Natural killer cell treated with Interleukin-12 subunit alpha and Interleukin-12 subunit beta and Interleukin-15 and Interleukin-18, amount 100 ng/mL, for 72 hours (primary cell): Measurements from ENCODE around the gene PPP1CA. TPM values are rescaled to one million over a fixed set of nuclear protein-coding genes. Genes with fewer than 3 reads are reported as not detected.
A peak's percentile ranks its signal among the peaks of the same experiment; 100 is the strongest.

Experiments
- ATAC-seq, 2 donors: fragments of 150-1000 bp; cut with Tn5 transposase in 1 of 2; sonication (Bioruptor Pico), chemical (Tn5 transposase) in 1 of 2; 2 replicates each; pipeline ENCODE4 v1.10.0; 2021
- DNase-seq: peaks from one replicate; pipeline ENCODE4 v3.0.0; 2022; ENCODE audit warnings: low spot score
- H3K27ac Mint-ChIP-seq, 2 donors: 1 replicate in 1 of 2; 2 replicates in 1 of 2; pipeline ENCODE4 v1.8.0; 2022; ENCODE audit warnings: mixed read lengths in 2 of 2, mild to moderate bottlenecking in 1 of 2, moderate library complexity in 1 of 2
- H3K27me3 Mint-ChIP-seq, 2 donors: 1 replicate in 1 of 2; 2 replicates in 1 of 2; pipeline ENCODE4 v1.8.0; 2022; ENCODE audit warnings: mixed read lengths in 2 of 2
- H3K36me3 Mint-ChIP-seq: one replicate; pipeline ENCODE4 v1.8.0; 2022; ENCODE audit warnings: mixed read lengths
- H3K4me1 Mint-ChIP-seq, 2 donors: 1 replicate in 1 of 2; 2 replicates in 1 of 2; pipeline ENCODE4 v1.8.0; 2022; ENCODE audit warnings: low read depth in 2 of 2, mixed read lengths in 2 of 2, mild to moderate bottlenecking in 1 of 2
- H3K4me3 Mint-ChIP-seq: one replicate; pipeline ENCODE4 v1.8.0; 2022; ENCODE audit warnings: mixed read lengths
- H3K9me3 Mint-ChIP-seq: 2 replicates; pipeline ENCODE4 v1.8.0; 2022; ENCODE audit warnings: mixed read lengths
- total RNA-seq, 2 donors: library from RNA; stranded (reverse); gene quantifications; one replicate each; pipeline ENCODE4 v1.2.3, GENCODE V29; 2022

The PPP1CA gene
- total RNA-seq, 2 donors from 2014 or later, result 317 to 378 TPM

GRCh38 chr11:67364783-67365722 lies 36.6 kb downstream of the PPP1CA start:
- Mint-ChIP-seq H3K27me3 (peaks cover 17 to 25% of the 10 kb centered on the region in 2 donors), H3K4me1 (peaks cover 42% of the 10 kb centered on the region in 2 donors), H3K27ac (peak overlapping the region; percentile 13 to 40), H3K36me3 (no peaks in the 10 kb centered on the region), H3K9me3 (no peaks in the 10 kb centered on the region), H3K4me3 (no peak overlapping the region)
- ATAC-seq (no peak), DNase-seq (no peak)

DNA sequence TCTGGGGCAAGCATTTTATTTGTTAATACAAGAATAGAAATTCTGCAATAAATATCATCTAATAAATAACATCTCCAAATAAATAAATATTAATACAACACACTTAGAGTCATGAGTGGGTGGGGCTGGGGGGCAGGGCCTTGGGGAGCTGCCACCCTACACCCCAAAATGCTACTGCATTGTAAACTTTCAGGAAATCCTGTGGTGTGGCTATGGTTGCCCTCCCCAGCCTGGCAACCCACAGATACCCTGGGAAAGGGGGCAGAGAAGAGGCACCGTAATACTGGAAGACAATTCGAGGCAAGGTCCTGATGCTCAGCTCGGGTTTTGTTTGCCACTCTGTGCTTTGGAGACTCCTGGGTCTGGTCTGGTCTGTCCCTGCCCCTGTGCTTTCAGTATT lies 37.5 kb downstream of the PPP1CA start:
- Mint-ChIP-seq H3K4me1 (peaks cover 37% of the 10 kb centered on the region in 2 donors), H3K9me3 (no peaks in the 10 kb centered on the region), H3K4me3 (no peak overlapping the region), H3K27ac (no peak overlapping the region), H3K27me3 (peaks cover 17 to 25% of the 10 kb centered on the region in 2 donors), H3K36me3 (no peaks in the 10 kb centered on the region)
- DNase-seq, result no peak
- no peak for ATAC-seq

DNA sequence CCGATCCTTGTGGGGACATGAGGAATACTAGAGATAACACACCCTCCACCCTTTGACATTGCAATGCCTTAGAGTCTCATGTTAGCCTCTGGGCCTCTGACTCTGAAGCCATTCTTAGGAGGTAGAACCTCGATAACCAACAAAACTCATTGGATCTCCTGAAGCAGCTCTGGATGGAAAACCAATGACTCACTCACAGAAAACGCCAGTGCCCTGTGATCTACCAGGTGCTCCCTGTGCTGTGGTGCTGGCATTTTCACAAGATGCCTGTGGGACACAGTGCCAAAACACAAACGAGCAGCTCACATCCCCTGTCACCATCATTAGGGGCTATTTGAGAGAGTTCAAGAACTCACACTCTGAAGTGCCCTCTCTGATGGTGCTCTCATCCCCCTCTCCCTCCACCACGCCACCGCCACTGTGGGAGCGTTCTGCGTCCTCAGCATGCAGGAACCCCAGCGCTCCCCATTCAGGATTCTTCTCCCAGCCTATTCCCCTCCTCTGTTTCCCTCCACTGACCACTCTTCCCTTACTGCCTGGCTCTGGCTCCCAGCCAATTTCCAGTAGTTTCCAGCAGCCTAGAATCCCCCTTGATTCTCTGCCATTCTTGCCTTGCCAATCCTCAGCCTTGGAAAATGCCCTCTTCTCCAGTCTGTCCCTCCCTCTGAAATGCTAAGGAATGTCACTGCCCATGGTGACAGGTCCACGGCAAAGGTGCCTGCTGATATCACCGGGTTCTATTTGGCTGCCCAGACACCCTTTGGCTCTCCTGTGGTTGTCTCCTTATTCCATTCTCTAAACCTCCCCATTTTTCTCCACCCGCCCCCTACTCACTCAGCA lies 43.6 kb downstream of the PPP1CA start:
- H3K36me3 Mint-ChIP-seq, result no peaks in the 10 kb centered on the region
- peaks cover 15 to 21% of the 10 kb centered on the region in 2 donors for H3K4me1 Mint-ChIP-seq
- ATAC-seq, result no peak
- no peak overlapping the region for H3K4me3 Mint-ChIP-seq
- DNase-seq, result no peak
- H3K27me3 Mint-ChIP-seq, result peaks cover 13 to 23% of the 10 kb centered on the region in 2 donors
- no peak overlapping the region for H3K27ac Mint-ChIP-seq
- no peaks in the 10 kb centered on the region for H3K9me3 Mint-ChIP-seq

GRCh38 chr11:67356864-67357561 lies 44.6 kb downstream of the PPP1CA start:
- Mint-ChIP-seq H3K36me3 (no peaks in the 10 kb centered on the region), H3K27me3 (peaks cover 13 to 18% of the 10 kb centered on the region in 2 donors), H3K27ac (peak overlapping the region; percentile 73 to 86), H3K9me3 (no peaks in the 10 kb centered on the region), H3K4me1 (peaks cover 15 to 25% of the 10 kb centered on the region in 2 donors), H3K4me3 (peak overlapping the region; percentile 4)
- peak; percentile 79 for DNase-seq
- no peak for ATAC-seq

- DNase-seq (no peak), ATAC-seq (no peak)
- Mint-ChIP-seq H3K4me1 (peaks cover 17 to 29% of the 10 kb centered on the region in 2 donors), H3K36me3 (no peaks in the 10 kb centered on the region), H3K27ac (peak overlapping the region; percentile 73 to 86), H3K4me3 (peak overlapping the region; percentile 4), H3K9me3 (no peaks in the 10 kb centered on the region), H3K27me3 (peaks cover 12 to 13% of the 10 kb centered on the region in 2 donors)
These were observed 45.2 kb downstream of the PPP1CA start for GRCh38 chr11:67356387-67356863.

DNA sequence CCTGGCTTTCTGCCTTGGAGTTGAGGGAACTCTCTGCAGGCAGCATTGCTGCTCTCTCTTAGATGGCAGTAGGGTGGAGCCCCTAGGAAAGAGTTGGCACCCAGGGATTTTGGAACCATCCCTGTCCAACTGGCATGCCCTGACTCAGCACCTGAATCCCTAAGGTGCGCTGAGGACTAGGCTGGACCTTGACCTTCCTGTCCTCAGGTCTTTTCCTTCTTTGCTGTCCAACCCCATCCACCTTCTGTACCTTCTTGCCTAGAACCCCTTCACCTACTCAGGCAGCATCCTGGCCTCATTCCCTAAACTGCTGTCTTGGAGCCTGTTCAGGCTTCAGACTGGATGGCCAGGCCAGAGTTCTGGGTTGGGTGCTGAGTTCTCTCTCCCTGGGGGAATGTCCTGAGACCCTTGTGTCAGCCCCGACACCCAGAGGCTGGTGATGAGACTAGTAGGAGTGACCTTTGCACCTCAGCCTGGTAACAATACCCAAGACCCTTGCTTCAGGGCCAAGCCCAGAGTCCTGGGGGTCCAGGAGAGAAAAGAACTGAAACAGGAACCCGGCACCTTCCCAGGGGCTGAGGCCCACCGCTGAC lies 45.8 kb downstream of the PPP1CA start:
- Mint-ChIP-seq H3K36me3 (no peaks in the 10 kb centered on the region), H3K27ac (peak overlapping the region in 1 of 2 donors; percentile 51), H3K4me3 (no peak overlapping the region), H3K9me3 (no peaks in the 10 kb centered on the region), H3K27me3 (peaks cover 7 to 10% of the 10 kb centered on the region in 2 donors), H3K4me1 (peaks cover 20 to 33% of the 10 kb centered on the region in 2 donors)
- ATAC-seq, result no peak
- DNase-seq, result no peak

GRCh38 chr11:67355023-67355793 lies 46.5 kb downstream of the PPP1CA start:
- Mint-ChIP-seq H3K4me1 (peaks cover 20 to 33% of the 10 kb centered on the region in 2 donors), H3K4me3 (no peak overlapping the region), H3K36me3 (no peaks in the 10 kb centered on the region), H3K27ac (peak overlapping the region; percentile 95 to 96), H3K27me3 (peaks cover 7 to 10% of the 10 kb centered on the region in 2 donors), H3K9me3 (no peaks in the 10 kb centered on the region)
- DNase-seq (no peak), ATAC-seq (no peak)

- ATAC-seq (no peak), DNase-seq (no peak)
- peak overlapping the region; percentile 91 for H3K4me3 Mint-ChIP-seq
- H3K4me1 Mint-ChIP-seq, result peaks cover 21 to 39% of the 10 kb centered on the region in 2 donors
- H3K27me3 Mint-ChIP-seq, result peaks cover 7 to 10% of the 10 kb centered on the region in 2 donors
- H3K27ac Mint-ChIP-seq, result peak overlapping the region; percentile 95 to 96
- no peaks in the 10 kb centered on the region for H3K9me3 Mint-ChIP-seq
- no peaks in the 10 kb centered on the region for H3K36me3 Mint-ChIP-seq
These were observed 47.3 kb downstream of the PPP1CA start for GRCh38 chr11:67354075-67355022.

GRCh38 chr11:67353317-67354074 lies 48.2 kb downstream of the PPP1CA start, which contains the start of gene POLD4:
POLD4 (minus strand) TSS chr11:67353546; CDS start chr11:67353399, 147 bp downstream.
- Mint-ChIP-seq H3K9me3 (no peaks in the 10 kb centered on the region), H3K4me3 (peak within 1 kb of the TSS; percentile 91), H3K27me3 (peaks cover 5 to 6% of the 10 kb centered on the region in 2 donors), H3K4me1 (peaks cover 29 to 39% of the 10 kb centered on the region in 2 donors), H3K36me3 (no peaks in the 10 kb centered on the region), H3K27ac (peak within 1 kb of the TSS; percentile 95 to 96)
- ATAC-seq, result peak; percentile 97
- peak; percentile 98 for DNase-seq

DNA sequence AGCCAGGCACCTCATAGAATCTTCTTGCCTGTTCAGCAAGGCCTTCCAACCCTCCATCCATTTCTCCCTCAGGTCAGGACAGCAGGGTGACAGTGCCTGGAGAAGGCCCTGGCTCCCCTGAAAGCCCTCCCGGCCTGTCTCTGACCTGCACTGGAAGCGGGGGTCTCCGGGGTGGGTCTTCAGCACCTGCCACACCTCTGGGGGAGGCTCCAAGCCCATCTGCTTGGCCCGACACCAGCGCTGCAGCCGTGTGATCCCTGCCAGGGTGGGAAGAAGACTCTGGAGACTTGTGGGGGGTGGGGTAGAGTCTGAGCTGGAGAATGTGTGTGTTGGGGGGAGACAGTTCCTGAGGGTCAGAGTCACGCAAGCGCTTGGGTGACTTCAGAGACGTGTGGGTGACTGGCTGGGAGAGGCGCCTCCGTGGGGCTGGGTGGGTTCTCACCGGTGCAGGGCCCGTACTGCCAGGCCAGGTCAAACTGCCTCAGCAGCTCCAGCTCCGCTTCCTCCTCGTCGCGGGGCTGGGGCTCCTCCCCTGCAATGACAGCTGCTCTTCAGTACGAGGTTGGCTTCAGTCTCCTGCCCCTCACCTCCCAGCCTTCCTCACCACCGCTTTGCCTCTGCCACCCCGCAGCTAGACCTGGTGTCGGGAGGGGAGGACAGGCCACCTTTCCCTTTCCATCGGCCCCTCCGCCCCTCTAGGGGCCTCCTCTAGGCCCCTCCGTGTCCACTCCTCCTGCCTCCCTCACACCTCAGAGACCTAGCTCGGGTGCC lies 48.9 kb downstream of the PPP1CA start:
- Mint-ChIP-seq H3K36me3 (no peaks in the 10 kb centered on the region), H3K27me3 (peaks cover 0 to 3% of the 10 kb centered on the region in 2 donors), H3K4me3 (peak overlapping the region; percentile 91), H3K4me1 (peaks cover 29 to 39% of the 10 kb centered on the region in 2 donors), H3K9me3 (no peaks in the 10 kb centered on the region), H3K27ac (peak overlapping the region; percentile 95 to 96)
- ATAC-seq, result peak; percentile 54 to 65
- DNase-seq, result no peak
